SU-DHL-6 (cell line): Measurements from ENCODE around the gene DDX43.

Experiments
- EZH2phosphoT487 ChIP-seq: fragments of 200-600 bp; sonication (generic), shearing (Covaris generic); conservative IDR thresholded peaks from 2 replicates; pipeline ENCODE4 v1.6.1; 2018; ENCODE audit warnings: mild to moderate bottlenecking, antibody characterized with exemption, low read length, moderate library complexity, mixed read lengths
- TF ChIP-seq, protein P1 (sequence below): fragments of 200-600 bp; sonication (generic); IDR thresholded peaks from one replicate; pipeline ENCODE4 v1.5.1; 2017; ENCODE audit warnings: antibody characterized with exemption, mild to moderate bottlenecking, low read length, moderate library complexity; ENCODE audit not compliant: insufficient read depth, poor library complexity, severe bottlenecking

DNA sequence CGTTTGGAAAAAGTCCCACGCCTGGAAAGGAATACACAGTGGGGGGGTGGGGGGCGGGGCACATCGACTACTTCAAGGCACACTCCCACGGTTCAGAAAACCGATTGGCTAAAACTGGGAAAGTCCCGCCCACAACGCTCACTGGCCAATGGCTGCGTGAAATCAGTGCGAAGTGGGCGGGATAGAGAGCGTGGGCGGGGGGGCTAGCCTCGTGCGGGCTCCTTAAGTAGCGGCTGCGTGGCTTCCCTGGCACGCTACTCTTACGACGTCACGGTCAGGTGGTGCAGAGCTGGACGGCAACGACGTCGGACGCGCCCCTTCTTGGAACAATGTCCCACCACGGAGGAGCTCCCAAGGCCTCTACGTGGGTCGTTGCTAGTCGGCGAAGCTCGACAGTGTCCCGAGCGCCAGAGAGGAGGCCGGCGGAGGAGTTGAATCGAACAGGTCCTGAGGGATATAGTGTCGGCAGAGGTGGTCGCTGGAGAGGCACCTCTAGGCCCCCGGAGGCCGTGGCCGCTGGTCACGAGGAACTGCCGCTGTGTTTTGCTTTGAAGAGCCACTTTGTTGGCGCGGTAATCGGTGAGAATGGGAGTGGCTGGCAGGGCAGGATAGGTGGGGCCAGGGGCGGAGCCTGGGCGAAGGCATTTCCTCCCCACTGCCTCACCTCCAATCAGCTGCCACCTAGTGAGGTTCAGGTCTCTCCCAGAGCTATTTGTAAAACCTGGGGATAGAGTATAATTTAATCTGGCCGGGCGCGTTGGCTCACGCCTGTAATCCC lies at the start of gene DDX43:
- TF ChIP-seq, protein P1, sequence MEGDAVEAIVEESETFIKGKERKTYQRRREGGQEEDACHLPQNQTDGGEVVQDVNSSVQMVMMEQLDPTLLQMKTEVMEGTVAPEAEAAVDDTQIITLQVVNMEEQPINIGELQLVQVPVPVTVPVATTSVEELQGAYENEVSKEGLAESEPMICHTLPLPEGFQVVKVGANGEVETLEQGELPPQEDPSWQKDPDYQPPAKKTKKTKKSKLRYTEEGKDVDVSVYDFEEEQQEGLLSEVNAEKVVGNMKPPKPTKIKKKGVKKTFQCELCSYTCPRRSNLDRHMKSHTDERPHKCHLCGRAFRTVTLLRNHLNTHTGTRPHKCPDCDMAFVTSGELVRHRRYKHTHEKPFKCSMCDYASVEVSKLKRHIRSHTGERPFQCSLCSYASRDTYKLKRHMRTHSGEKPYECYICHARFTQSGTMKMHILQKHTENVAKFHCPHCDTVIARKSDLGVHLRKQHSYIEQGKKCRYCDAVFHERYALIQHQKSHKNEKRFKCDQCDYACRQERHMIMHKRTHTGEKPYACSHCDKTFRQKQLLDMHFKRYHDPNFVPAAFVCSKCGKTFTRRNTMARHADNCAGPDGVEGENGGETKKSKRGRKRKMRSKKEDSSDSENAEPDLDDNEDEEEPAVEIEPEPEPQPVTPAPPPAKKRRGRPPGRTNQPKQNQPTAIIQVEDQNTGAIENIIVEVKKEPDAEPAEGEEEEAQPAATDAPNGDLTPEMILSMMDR: no peak
- TF ChIP-seq EZH2phosphoT487: no peak
